HEK293T (cell line): ENCODE results near the gene GBGT1.

Experiments
- ARNT ChIP-seq: fragments of 450-650 bp; IDR thresholded peaks from 2 replicates; pipeline ENCODE4 v1.6.1; 2017; ENCODE audit warnings: mild to moderate bottlenecking
- BHLHE40 ChIP-seq: fragments of 450-650 bp; IDR thresholded peaks from 2 replicates; pipeline ENCODE4 v1.6.1; 2016; ENCODE audit warnings: mild to moderate bottlenecking, moderate library complexity, borderline replicate concordance
- CTBP1 ChIP-seq: fragments of 450-650 bp; IDR thresholded peaks from 2 replicates; pipeline ENCODE4 v1.6.1; 2016; ENCODE audit warnings: borderline replicate concordance
- FOXA1 ChIP-seq: fragments of 450-650 bp; IDR thresholded peaks from 2 replicates; pipeline ENCODE4 v1.6.1; 2016; ENCODE audit warnings: mild to moderate bottlenecking
- FOXM1 ChIP-seq: fragments of 450-650 bp; IDR thresholded peaks from 2 replicates; pipeline ENCODE4 v1.6.1; 2017; ENCODE audit warnings: mild to moderate bottlenecking, borderline replicate concordance
- HDGF ChIP-seq: fragments of 450-650 bp; IDR thresholded peaks from 2 replicates; pipeline ENCODE4 v1.6.1; 2017; ENCODE audit warnings: antibody characterized with exemption, borderline replicate concordance
- LEF1 ChIP-seq: fragments of 450-650 bp; IDR thresholded peaks from 2 replicates; pipeline ENCODE4 v1.6.1; 2017; ENCODE audit warnings: mild to moderate bottlenecking, borderline replicate concordance
- NFRKB ChIP-seq: fragments of 450-650 bp; IDR thresholded peaks from 2 replicates; pipeline ENCODE4 v1.6.1; 2016; ENCODE audit warnings: mild to moderate bottlenecking, moderate library complexity
- SUZ12 ChIP-seq: fragments of 450-650 bp; IDR thresholded peaks from 2 replicates; pipeline ENCODE4 v1.6.1; 2016; ENCODE audit warnings: mild to moderate bottlenecking
- ZNF384 ChIP-seq: fragments of 450-650 bp; IDR thresholded peaks from 2 replicates; pipeline ENCODE4 v1.6.1; 2016

DNA sequence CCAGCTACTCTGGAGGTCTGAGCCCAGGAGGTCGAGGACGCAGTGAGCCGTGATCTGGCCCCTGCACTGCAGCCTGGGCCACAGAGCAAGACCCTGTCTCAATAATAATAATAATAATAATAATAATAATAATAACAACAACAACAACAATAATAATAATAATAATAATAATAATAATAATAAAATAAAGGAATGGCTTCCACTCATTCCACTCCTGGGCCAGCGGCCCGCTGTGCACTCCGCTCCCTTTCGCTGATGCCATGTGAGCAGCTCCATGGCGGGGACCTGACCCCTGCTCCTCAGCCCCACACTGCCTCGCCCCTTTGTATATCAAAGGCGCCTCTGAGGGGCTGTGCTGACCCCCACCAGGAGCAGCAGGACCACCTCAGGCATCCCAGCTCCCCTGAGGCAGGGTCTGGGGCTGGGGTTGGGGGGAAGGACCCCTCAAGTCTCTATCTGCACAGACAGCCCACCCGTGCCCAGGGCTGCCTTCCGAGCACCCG is 20.0 kb downstream of the GBGT1 start:
- TF ChIP-seq BHLHE40 (no peak), FOXA1 (no peak), CTBP1 (no peak), FOXM1 (no peak), NFRKB (no peak), SUZ12 (no peak), ARNT (no peak), ZNF384 (no peak), HDGF (no peak), LEF1 (no peak)
